ENCODE measurements around the gene GATAD2A. TPM values are rescaled to one million over a fixed set of nuclear protein-coding genes. Genes with fewer than 3 reads are reported as not detected.

Gene GATAD2A
- total and polyA plus RNA-seq, 2 of the 8 experiments (the other 6 are each of a cell fraction or from before 2014, with no cell fraction given), result 38.4 to 205 TPM

DNA sequence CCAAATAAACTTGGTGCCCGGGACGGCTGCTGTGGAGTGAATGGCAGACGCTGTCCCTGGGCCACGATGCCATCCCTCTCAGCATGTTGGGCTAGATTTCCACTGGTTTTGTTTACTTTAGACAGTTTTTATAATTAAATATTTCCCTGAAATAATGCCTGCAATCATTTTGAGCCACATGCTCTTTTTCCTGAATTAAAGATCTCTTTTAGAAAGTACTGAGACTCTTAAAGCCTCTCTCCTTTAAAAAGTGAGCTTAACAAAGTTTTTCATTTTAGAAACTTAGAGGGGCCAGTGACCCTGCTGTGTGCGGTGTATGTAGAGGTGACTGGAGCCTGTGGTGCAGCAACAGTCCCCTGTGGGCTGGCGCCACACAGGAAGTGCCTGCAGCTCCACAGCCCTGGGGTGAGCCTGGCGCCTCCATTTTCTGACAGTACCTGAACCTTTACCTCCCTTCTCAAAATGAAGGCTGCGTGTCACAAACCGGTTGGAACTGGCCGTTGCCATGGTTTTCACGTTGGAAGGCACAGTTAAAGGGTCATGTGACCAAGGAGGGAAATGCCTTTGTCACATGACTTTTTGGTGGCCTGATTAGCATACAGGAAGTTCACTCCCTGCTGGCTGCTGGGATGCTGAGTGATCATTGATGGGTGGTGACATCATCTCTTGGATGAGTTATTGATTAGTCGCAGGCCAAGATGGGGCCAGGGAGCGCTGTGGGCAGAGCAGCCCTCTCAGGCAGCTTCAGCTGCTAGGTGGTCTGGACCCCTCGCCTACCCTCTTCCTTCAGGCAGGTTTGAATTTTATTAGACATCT lies 83.6 kb downstream of the GATAD2A start (continued):
- TF ChIP-seq TBP (IDR thresholded peaks at IDR 0.05; ENCODE audit: low read depth, low read length) (peak; percentile 27; the same call in 1 of the 2 replicates), POLR2A (IDR thresholded peaks at IDR 0.05; ENCODE audit: control extremely low read depth in 1 of 2, low read depth in 2 of 2, low read length in 2 of 2) (peak in 1 of 2 experiments; percentile 33; a peak in 1 of 3 replicates), RNF2 (IDR thresholded peaks at IDR 0.05; ENCODE audit: borderline replicate concordance, low read depth, low read length, missing control alignments, poor library complexity, severe bottlenecking) (no peak), HDAC2 (IDR thresholded peaks at IDR 0.05; ENCODE audit: borderline replicate concordance in 1 of 2, low read depth in 2 of 2, low read length in 2 of 2) (peak; percentile 49 to 70; a peak in 2 of 4 replicates), TCF12 (IDR thresholded peaks at IDR 0.05; ENCODE audit: low read depth, low read length) (0 out of 2 replicates have a peak, but pooled peaks have one; percentile 2), SIRT6 (IDR thresholded peaks at IDR 0.05; ENCODE audit: low read length) (no peak), CREB1 (IDR thresholded peaks at IDR 0.05) (peak; percentile 67), RFX5 (IDR thresholded peaks at IDR 0.05; ENCODE audit: borderline replicate concordance, low read depth, low read length) (no peak), EGR1 (IDR thresholded peaks at IDR 0.05; ENCODE audit: borderline replicate concordance, low read depth, low read length) (no peak), SRF (IDR thresholded peaks at IDR 0.05; ENCODE audit: low read depth, low read length) (no peak), CTBP2 (IDR thresholded peaks at IDR 0.05; ENCODE audit: borderline replicate concordance, insufficient read depth, insufficient read length, low read length) (no peak), CBX5 (IDR thresholded peaks at IDR 0.05; ENCODE audit: low read depth, low read length) (no peak)

All from H1 (cell line).